Regular cardiac myocyte (primary cell): ENCODE data around the gene DYTN. TPM values are rescaled to one million over a fixed set of nuclear protein-coding genes. Genes with fewer than 3 reads are reported as not detected.

ENCODE experiments used
- total RNA-seq: library from RNA; depleted of rRNA; stranded (reverse); fragments of >200 nt; gene quantifications from 2 replicates; pipeline ENCODE4 v1.2.3, GENCODE V29; 2014

DYTN gene
- not detected in 2 replicates for total RNA-seq

GRCh38 chr2:206718296-206718695, at the start of gene DYTN:
DYTN (minus strand) TSS chr2:206718396; CDS start chr2:206718279, 117 bp downstream.

GRCh38 chr2:206765242-206766056, 47.3 kb upstream of the DYTN start, which contains the start of the genes FASTKD2 and MDH1B:
FASTKD2 (plus strand) TSS chr2:206765606; CDS start chr2:206766694, 1,088 bp downstream.
MDH1B (minus strand) TSS chr2:206765328; CDS start chr2:206765271, 57 bp downstream.

GRCh38 chr2:206642075-206643025, 75.8 kb downstream of the DYTN start, which contains the start of gene FAM237A:
FAM237A (plus strand) TSS chr2:206642487; CDS start chr2:206644237, 1,750 bp downstream.

Other genes starting within 250 kb of the DYTN start
- gene FAM237A, start 75.9 kb downstream of the DYTN start, total RNA-seq, result not detected in 2 replicates
- gene MDH1B, start 46.9 kb upstream of the DYTN start, total RNA-seq, result 0.38 and 0.56 TPM in 2 replicates
- gene FASTKD2, start 47.2 kb upstream of the DYTN start, total RNA-seq, result 50.5 and 56.4 TPM in 2 replicates
- under 0.01 TPM in 1 of 2 replicates, not detected in the other for gene CPO, start 221.1 kb upstream of the DYTN start, total RNA-seq